Upper lobe of left lung (tissue), 6 donors: Measurements from ENCODE around the gene ACTMAP. TPM values are rescaled to one million over a fixed set of nuclear protein-coding genes. Genes with fewer than 3 reads are reported as not detected.
A peak's percentile ranks its signal among the peaks of the same experiment; 100 is the strongest.

ENCODE experiments used
- ATAC-seq, 2 donors: fragments of 200-7000 bp; cut with Tn5 transposase; one replicate each; pipeline ENCODE4 v1.9.1; 2022; ENCODE audit warnings: mild to moderate bottlenecking in 2 of 2, moderate library complexity in 2 of 2; ENCODE audit not compliant: low FRiP score in 2 of 2
- DNase-seq, 2 donors: peaks; one replicate each; pipeline ENCODE4 v3.0.0-alpha.2; 2019 to 2020
- H3K27ac ChIP-seq, 4 donors: fragments of 200-600 bp; sonication (generic); one replicate each; pipeline ENCODE4 v1.5.1; 2016 to 2019
- H3K27me3 ChIP-seq, 4 donors: fragments of 200-600 bp; sonication (generic); one replicate each; pipeline ENCODE4 v1.5.1; 2017 to 2019
- H3K36me3 ChIP-seq, 4 donors: fragments of 200-600 bp; sonication (generic); one replicate each; pipeline ENCODE4 v1.5.1; 2016 to 2019
- H3K4me1 ChIP-seq, 4 donors: fragments of 200-600 bp; sonication (generic); one replicate each; pipeline ENCODE4 v1.5.1; 2018 to 2019
- H3K4me3 ChIP-seq, 4 donors: fragments of 200-600 bp; sonication (generic); one replicate each; pipeline ENCODE4 v1.5.1; 2017 to 2019; ENCODE audit warnings: mild to moderate bottlenecking in 2 of 4, moderate library complexity in 1 of 4
- H3K9me3 ChIP-seq, 4 donors: fragments of 200-600 bp; sonication (generic); one replicate each; pipeline ENCODE4 v1.5.1; 2018 to 2019
- EP300 ChIP-seq, 4 donors: sonication (generic); formaldehyde crosslinking; IDR thresholded peaks; one replicate each; pipeline ENCODE4 v1.5.1; 2017; ENCODE audit warnings: antibody characterized with exemption in 4 of 4, control low read depth in 2 of 4
- POLR2A ChIP-seq, 4 donors: fragments of 450-650 bp; IDR thresholded peaks; one replicate each; pipeline ENCODE4 v1.5.1; 2016 to 2017; ENCODE audit warnings: antibody characterized with exemption in 4 of 4, mild to moderate bottlenecking in 2 of 4
- POLR2AphosphoS5 ChIP-seq, 2 donors: sonication (generic); formaldehyde crosslinking; IDR thresholded peaks; one replicate each; pipeline ENCODE4 v1.5.1; 2017; ENCODE audit warnings: antibody characterized with exemption in 2 of 2
- WGBS, 2 donors: methylation state at CpG; one replicate each; pipeline ENCODE4 v1.1.5; 2017 to 2018; 5-methylcytosine and 5-hydroxymethylcytosine counted together
- total RNA-seq, 6 donors: library from RNA; depleted of rRNA in 4 of 6; stranded (reverse); fragments of >200 nt in 4 of 6; gene quantifications; one replicate each; pipeline versions ENCODE4 v1.1.0 to v1.2.1, GENCODE V29; 2016 to 2021
- TF ChIP-seq, protein P1 (sequence below), 6 experiments: fragments of 450-650 bp in 4 of 6; fragments of 200-600 bp in 2 of 6; sonication (generic) in 2 of 6; IDR thresholded peaks; one replicate each; pipeline ENCODE4 v1.5.1; 2016 to 2019; ENCODE audit warnings: antibody characterized with exemption in 6 of 6
- donor health status: DM: no; HTN: no; CAD: no; lungs with moderate emphysema.
- donor health status: DM: no; HTN: yes; CAD: no; lungs with severe emphysema.

The ACTMAP gene
- total RNA-seq, 6 donors from 2014 or later = 16.0 to 28.4 (median 21.5) TPM

- WGBS, 2 donors = 8 to 15% methylated on average over 16 to 28 of the region's 28 CpGs
- peaks cover 36 to 44% (median 42%) of the 10 kb centered on the region in 4 donors for H3K4me1 ChIP-seq
- ATAC-seq (peak; percentile 40 to 77), DNase-seq (peak; percentile 85 to 92)
- H3K27me3 ChIP-seq = no peaks in the 10 kb centered on the region
- H3K27ac ChIP-seq = peak overlapping the region; percentile 85 to 99 (median 93)
- H3K36me3 ChIP-seq = peaks cover 4 to 32% (median 14%) of the 10 kb centered on the region in 4 donors
- no peaks in the 10 kb centered on the region for H3K9me3 ChIP-seq
- TF ChIP-seq POLR2A (IDR thresholded peaks at IDR 0.05) = peak in 3 of 4 donors; percentile 26 to 50 (median 48)
- TF ChIP-seq, protein P1, sequence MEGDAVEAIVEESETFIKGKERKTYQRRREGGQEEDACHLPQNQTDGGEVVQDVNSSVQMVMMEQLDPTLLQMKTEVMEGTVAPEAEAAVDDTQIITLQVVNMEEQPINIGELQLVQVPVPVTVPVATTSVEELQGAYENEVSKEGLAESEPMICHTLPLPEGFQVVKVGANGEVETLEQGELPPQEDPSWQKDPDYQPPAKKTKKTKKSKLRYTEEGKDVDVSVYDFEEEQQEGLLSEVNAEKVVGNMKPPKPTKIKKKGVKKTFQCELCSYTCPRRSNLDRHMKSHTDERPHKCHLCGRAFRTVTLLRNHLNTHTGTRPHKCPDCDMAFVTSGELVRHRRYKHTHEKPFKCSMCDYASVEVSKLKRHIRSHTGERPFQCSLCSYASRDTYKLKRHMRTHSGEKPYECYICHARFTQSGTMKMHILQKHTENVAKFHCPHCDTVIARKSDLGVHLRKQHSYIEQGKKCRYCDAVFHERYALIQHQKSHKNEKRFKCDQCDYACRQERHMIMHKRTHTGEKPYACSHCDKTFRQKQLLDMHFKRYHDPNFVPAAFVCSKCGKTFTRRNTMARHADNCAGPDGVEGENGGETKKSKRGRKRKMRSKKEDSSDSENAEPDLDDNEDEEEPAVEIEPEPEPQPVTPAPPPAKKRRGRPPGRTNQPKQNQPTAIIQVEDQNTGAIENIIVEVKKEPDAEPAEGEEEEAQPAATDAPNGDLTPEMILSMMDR (IDR thresholded peaks at IDR 0.05) = peak in 5 of 6 experiments; percentile 29 to 47 (median 40)
- no peak for TF ChIP-seq EP300 (IDR thresholded peaks at IDR 0.05)
- peak in 1 of 2 donors; percentile 25 for TF ChIP-seq POLR2AphosphoS5 (IDR thresholded peaks at IDR 0.05)
- H3K4me3 ChIP-seq = peak overlapping the region in 3 of 4 donors; percentile 95 to 99 (median 97)
These were observed 47.8 kb upstream of the ACTMAP start for GRCh38 chr19:40797963-40798682.

DNA sequence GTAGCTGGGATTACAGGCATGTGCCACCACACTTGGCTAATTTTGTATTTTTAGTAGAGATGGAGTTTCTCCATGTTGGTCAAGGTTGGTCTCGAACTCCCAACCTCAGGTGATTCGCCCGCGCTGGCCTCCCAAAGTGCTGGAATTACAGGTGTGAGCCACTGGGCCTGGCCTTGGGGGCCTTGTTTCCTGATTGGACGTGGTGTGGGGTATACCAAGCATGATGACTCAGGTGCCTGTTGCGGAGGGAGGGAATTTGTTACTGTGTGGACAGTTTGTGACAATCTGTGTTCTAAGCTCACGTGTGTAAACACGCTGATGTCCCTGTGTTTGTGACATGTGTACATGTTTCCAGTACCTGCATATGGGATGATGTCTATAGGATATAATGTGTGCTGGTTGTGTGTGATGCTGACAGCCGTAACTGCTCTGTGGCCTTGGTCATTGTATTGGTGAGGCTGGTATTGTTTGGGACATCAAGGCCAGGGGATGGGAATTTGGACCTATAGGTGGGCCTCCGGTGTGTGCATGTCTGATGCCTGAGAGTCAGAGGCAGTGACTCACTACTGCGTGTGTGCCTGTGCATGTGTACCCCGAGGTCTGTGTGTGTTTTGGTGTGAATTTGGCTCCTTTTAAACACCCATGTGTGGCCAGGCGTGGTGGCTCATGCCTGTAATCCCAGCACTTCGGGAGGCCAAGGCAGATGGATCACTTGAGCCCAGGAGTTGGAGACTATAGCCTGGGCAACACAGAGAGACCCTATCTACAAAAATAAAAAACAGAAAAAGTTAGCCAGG is 47.1 kb upstream of the ACTMAP start:
- peaks cover 4 to 30% (median 14%) of the 10 kb centered on the region in 4 donors for H3K36me3 ChIP-seq
- no peak for ATAC-seq
- 97 to 98% methylated on average over 12 to 14 of the region's 14 CpGs for WGBS, 2 donors
- H3K27me3 ChIP-seq = no peaks in the 10 kb centered on the region
- TF ChIP-seq EP300 (IDR thresholded peaks at IDR 0.05) (no peak), POLR2A (IDR thresholded peaks at IDR 0.05) (no peak), POLR2AphosphoS5 (IDR thresholded peaks at IDR 0.05) (no peak)
- TF ChIP-seq, protein P1 (IDR thresholded peaks at IDR 0.05) = no peak
- peak overlapping the region; percentile 85 to 99 (median 93) for H3K27ac ChIP-seq
- H3K9me3 ChIP-seq = no peaks in the 10 kb centered on the region
- peaks cover 32 to 44% (median 40%) of the 10 kb centered on the region in 4 donors for H3K4me1 ChIP-seq
- H3K4me3 ChIP-seq = peak overlapping the region in 2 of 4 donors; percentile 97 to 99
- DNase-seq = no peak

GRCh38 chr19:40791996-40792395 is 41.7 kb upstream of the ACTMAP start:
- H3K4me1 ChIP-seq = peaks cover 6 to 25% (median 18%) of the 10 kb centered on the region in 4 donors
- H3K27ac ChIP-seq = peak overlapping the region; percentile 50 to 87 (median 78)
- no peak overlapping the region for H3K4me3 ChIP-seq
- ATAC-seq (no peak), DNase-seq (no peak)
- TF ChIP-seq EP300 (IDR thresholded peaks at IDR 0.05) (no peak), POLR2AphosphoS5 (IDR thresholded peaks at IDR 0.05) (no peak), POLR2A (IDR thresholded peaks at IDR 0.05) (no peak)
- TF ChIP-seq, protein P1 (IDR thresholded peaks at IDR 0.05) = no peak
- no peaks in the 10 kb centered on the region for H3K27me3 ChIP-seq
- peaks cover 0 to 20% (median 6%) of the 10 kb centered on the region in 4 donors for H3K36me3 ChIP-seq
- WGBS, 2 donors = 67 to 84% methylated on average over 3 of the region's 3 CpGs
- no peaks in the 10 kb centered on the region for H3K9me3 ChIP-seq

GRCh38 chr19:40791349-40791748 is 41.1 kb upstream of the ACTMAP start:
- Histone ChIP-seq H3K4me3 (no peak overlapping the region), H3K9me3 (no peaks in the 10 kb centered on the region), H3K36me3 (peaks cover 0 to 26% (median 10%) of the 10 kb centered on the region in 4 donors), H3K27ac (peak overlapping the region; percentile 50 to 87 (median 78)), H3K4me1 (peaks cover 6 to 25% (median 18%) of the 10 kb centered on the region in 4 donors), H3K27me3 (no peaks in the 10 kb centered on the region)
- peak; percentile 40 to 87 for ATAC-seq
- WGBS, 2 donors = 61 to 85% methylated on average over 7 of the region's 7 CpGs
- TF ChIP-seq POLR2A (IDR thresholded peaks at IDR 0.05) (peak in 1 of 4 donors; percentile 35), POLR2AphosphoS5 (IDR thresholded peaks at IDR 0.05) (peak in 1 of 2 donors; percentile 61), EP300 (IDR thresholded peaks at IDR 0.05) (peak in 2 of 4 donors; percentile 36 to 76)
- TF ChIP-seq, protein P1 (IDR thresholded peaks at IDR 0.05) = no peak
- DNase-seq = peak in 1 of 2 donors; percentile 88
